HepG2 (cell line): ENCODE measurements around the gene PLCB1. TPM values are rescaled to one million over a fixed set of nuclear protein-coding genes. Genes with fewer than 3 reads are reported as not detected.

ENCODE experiments used
- BHLHE40 ChIP-seq: IDR thresholded peaks from 2 replicates; pipeline ENCODE4 v1.6.1; 2011; ENCODE audit warnings: low read length, improper control_type of control experiment
- BRF2 ChIP-seq: sonication (generic); formaldehyde crosslinking; IDR thresholded peaks from 2 replicates; pipeline ENCODE4 v1.8.1; 2022; ENCODE audit warnings: mild to moderate bottlenecking, missing genetic modification reagents
- CBX5 ChIP-seq: sonication (generic); formaldehyde crosslinking; IDR thresholded peaks from 2 replicates; pipeline ENCODE4 v1.4.0; 2020; ENCODE audit warnings: missing genetic modification reagents, borderline replicate concordance
- DNMT1 ChIP-seq: sonication (generic); formaldehyde crosslinking; IDR thresholded peaks from 2 replicates; pipeline ENCODE4 v1.5.1; 2020; ENCODE audit warnings: mild to moderate bottlenecking, missing genetic modification reagents
- ELF1 ChIP-seq: sonication (generic); formaldehyde crosslinking; IDR thresholded peaks from 2 replicates; pipeline ENCODE4 v1.4.0; 2020; ENCODE audit warnings: missing genetic modification reagents
- FOXO1 ChIP-seq: sonication (generic); formaldehyde crosslinking; IDR thresholded peaks from 2 replicates; pipeline ENCODE4 v1.4.0; 2020; ENCODE audit warnings: missing genetic modification reagents
- GABPB1 ChIP-seq: IDR thresholded peaks from 2 replicates; pipeline ENCODE4 v1.6.1; 2016; ENCODE audit warnings: mild to moderate bottlenecking, missing genetic modification reagents, moderate library complexity, missing compliant biosample characterization
- HNF4A ChIP-seq: sonication (generic); formaldehyde crosslinking; IDR thresholded peaks from 2 replicates; pipeline ENCODE4 v1.4.0; 2020; ENCODE audit warnings: missing genetic modification reagents
- ISL2 ChIP-seq: sonication (generic); formaldehyde crosslinking; IDR thresholded peaks from 2 replicates; pipeline ENCODE4 v1.5.0; 2020; ENCODE audit warnings: missing genetic modification reagents
- KAT8 ChIP-seq: IDR thresholded peaks from 2 replicates; pipeline ENCODE4 v1.6.1; 2016; ENCODE audit warnings: missing genetic modification reagents, missing compliant biosample characterization
- MED1 ChIP-seq: sonication (generic); formaldehyde crosslinking; IDR thresholded peaks from 2 replicates; pipeline ENCODE4 v1.4.0; 2020; ENCODE audit warnings: missing genetic modification reagents
- MEF2D ChIP-seq: sonication (generic); formaldehyde crosslinking; IDR thresholded peaks from 2 replicates; pipeline ENCODE4 v1.5.1; 2020; ENCODE audit warnings: mild to moderate bottlenecking, missing genetic modification reagents
- NCOA1 ChIP-seq: sonication (generic); formaldehyde crosslinking; IDR thresholded peaks from 2 replicates; pipeline ENCODE4 v1.9.0; 2021; ENCODE audit warnings: missing genetic modification reagents
- PHF8 ChIP-seq: sonication (generic); formaldehyde crosslinking; IDR thresholded peaks from 2 replicates; pipeline ENCODE4 v1.5.0; 2020; ENCODE audit warnings: missing genetic modification reagents
- POGK ChIP-seq: sonication (generic); formaldehyde crosslinking; conservative IDR thresholded peaks from 2 replicates; pipeline ENCODE4 v1.8.0; 2022; ENCODE audit warnings: mild to moderate bottlenecking, moderate library complexity, missing genetic modification reagents
- REPIN1 ChIP-seq: sonication (generic); formaldehyde crosslinking; IDR thresholded peaks from 2 replicates; pipeline ENCODE4 v1.8.0; 2022; ENCODE audit warnings: missing genetic modification reagents, low read depth, mild to moderate bottlenecking, borderline replicate concordance
- RXRB ChIP-seq: IDR thresholded peaks from 2 replicates; pipeline ENCODE4 v1.6.1; 2016; ENCODE audit warnings: borderline replicate concordance, missing genetic modification reagents, missing compliant biosample characterization
- SOX6 ChIP-seq, 2 experiments: fragments of 450-650 bp in 1 of 2; sonication (generic) in 1 of 2; formaldehyde crosslinking in 1 of 2; IDR thresholded peaks; 2 replicates each; pipeline versions ENCODE4 v1.4.0 to v1.6.1; 2017 to 2020; ENCODE audit warnings: antibody characterized with exemption in 1 of 2, mild to moderate bottlenecking in 1 of 2, missing genetic modification reagents in 1 of 2
- SP5 ChIP-seq: IDR thresholded peaks from 2 replicates; pipeline ENCODE4 v1.6.1; 2016; ENCODE audit warnings: low read depth, borderline replicate concordance
- STAG1 ChIP-seq: sonication (generic); formaldehyde crosslinking; IDR thresholded peaks from 2 replicates; pipeline ENCODE4 v1.4.0; 2020; ENCODE audit warnings: missing genetic modification reagents
- THRA ChIP-seq: sonication (generic); formaldehyde crosslinking; IDR thresholded peaks from 2 replicates; pipeline ENCODE4 v1.4.0; 2020; ENCODE audit warnings: missing genetic modification reagents, borderline replicate concordance
- THYN1 ChIP-seq: sonication (generic); formaldehyde crosslinking; IDR thresholded peaks from 2 replicates; pipeline ENCODE4 v1.8.1; 2023; ENCODE audit warnings: low read depth, mild to moderate bottlenecking, moderate library complexity, missing genetic modification reagents, borderline replicate concordance
- XRCC5 ChIP-seq: fragments of 200-400 bp; formaldehyde crosslinking; optimal IDR thresholded peaks from 2 replicates; pipeline ENCODE3; 2017; ENCODE audit warnings: mild to moderate bottlenecking, low read length
- YEATS2 ChIP-seq: sonication (generic); formaldehyde crosslinking; IDR thresholded peaks from 2 replicates; pipeline ENCODE4 v1.4.0; 2020; ENCODE audit warnings: missing genetic modification reagents, borderline replicate concordance
- ZFP62 ChIP-seq: sonication (generic); formaldehyde crosslinking; IDR thresholded peaks from 2 replicates; pipeline ENCODE4 v1.4.0; 2020; ENCODE audit warnings: missing genetic modification reagents
- ZNF44 ChIP-seq: sonication (generic); formaldehyde crosslinking; IDR thresholded peaks from 2 replicates; pipeline ENCODE4 v1.5.1; 2020; ENCODE audit warnings: mild to moderate bottlenecking, missing genetic modification reagents
- ZNF567 ChIP-seq: sonication (generic); formaldehyde crosslinking; IDR thresholded peaks from 2 replicates; pipeline ENCODE4 v1.8.1; 2023; ENCODE audit warnings: mild to moderate bottlenecking, missing genetic modification reagents, borderline replicate concordance
- ZNF572 ChIP-seq: sonication (generic); formaldehyde crosslinking; IDR thresholded peaks from 2 replicates; pipeline ENCODE4 v1.5.1; 2020; ENCODE audit warnings: mild to moderate bottlenecking, missing genetic modification reagents
- polyA plus RNA-seq, 8 experiments: library from polyadenylated mRNA; depleted of rRNA in 3 of 8; stranded (reverse) in 7 of 8; unstranded in 1 of 8; fragments of >200 nt; fragmentation: Illumina TruSeq in 4 of 8; extraction: Trizol in 4 of 8; gene quantifications; 2 replicates each; pipeline versions ENCODE4 v1.2.1 to v1.2.3, GENCODE V29; 2011 to 2016; ENCODE audit warnings: low read depth in 4 of 8, missing spikeins in 1 of 8, mixed read lengths in 1 of 8; ENCODE audit not compliant: insufficient read depth in 1 of 8
- total RNA-seq, 5 experiments: library from RNA; depleted of rRNA; stranded (reverse); fragments of >200 nt; fragmentation: Illumina TruSeq; extraction: Trizol; gene quantifications; 2 replicates each; pipeline ENCODE4 v1.2.3, GENCODE V29; 2016; ENCODE audit warnings: low read depth in 1 of 5

Gene PLCB1
- total and polyA plus RNA-seq, 2 of the 13 experiments (the other 11 are each of a cell fraction or from before 2014, with no cell fraction given): 42.4 to 55.9 TPM

GRCh38 chr20:8305449-8305978, 173.4 kb downstream of the PLCB1 start (continued):
- TF ChIP-seq POGK (CRISPR knock-in tag) (0 out of 2 replicates have a peak, but pooled peaks have one; percentile 34), SP5 (CRISPR knock-in tag) (no peak), ISL2 (CRISPR knock-in tag) (peak; percentile 56; the same call in 1 of the 2 replicates), MEF2D (CRISPR knock-in tag) (peak; percentile 44; the same call in 1 of the 2 replicates), KAT8 (CRISPR knock-in tag) (peak; percentile 53; the same call in 1 of the 2 replicates), ZFP62 (CRISPR knock-in tag) (no peak), BRF2 (CRISPR knock-in tag) (0 out of 2 replicates have a peak, but pooled peaks have one; percentile 43), THRA (CRISPR knock-in tag) (0 out of 2 replicates have a peak, but pooled peaks have one; percentile 21), ZNF44 (CRISPR knock-in tag) (0 out of 2 replicates have a peak, but pooled peaks have one; percentile 36), ZNF572 (CRISPR knock-in tag) (no peak), PHF8 (CRISPR knock-in tag) (0 out of 2 replicates have a peak, but pooled peaks have one; percentile 13), XRCC5 (peak; percentile 88), RXRB (CRISPR knock-in tag) (peak; percentile 42; the same call in 1 of the 2 replicates), THYN1 (0 out of 2 replicates have a peak, but pooled peaks have one; percentile 80), YEATS2 (CRISPR knock-in tag) (0 out of 2 replicates have a peak, but pooled peaks have one; percentile 31), HNF4A (CRISPR knock-in tag) (peak; percentile 36; the same call in 1 of the 2 replicates), SOX6 (IDR thresholded peaks at IDR 0.05) (no peak), SOX6 (CRISPR knock-in tag; IDR thresholded peaks at IDR 0.05) (peak; percentile 62), REPIN1 (CRISPR knock-in tag) (peak; percentile 57; the same call in 1 of the 2 replicates), MED1 (CRISPR knock-in tag) (peak; percentile 67), NCOA1 (CRISPR knock-in tag) (no peak), STAG1 (CRISPR knock-in tag) (peak; percentile 89), ZNF567 (0 out of 2 replicates have a peak, but pooled peaks have one; percentile 46), CBX5 (CRISPR knock-in tag) (peak; percentile 76; the same call in 1 of the 2 replicates), ELF1 (CRISPR knock-in tag) (peak; percentile 87), GABPB1 (peak; percentile 78), BHLHE40 (peak; percentile 49; the same call in 1 of the 2 replicates), DNMT1 (CRISPR knock-in tag) (no peak), FOXO1 (CRISPR knock-in tag) (peak; percentile 38; the same call in 1 of the 2 replicates)
